Activated B cell treated with CpG ODN at 0.5 μM for 24 hours (primary cell): Measurements from ENCODE around the gene ADM2. TPM values are rescaled to one million over a fixed set of nuclear protein-coding genes. Genes with fewer than 3 reads are reported as not detected.
A peak's percentile ranks its signal among the peaks of the same experiment; 100 is the strongest.

ENCODE experiments used
- ATAC-seq: fragments of 200-7000 bp; cut with Tn5 transposase; one replicate; pipeline ENCODE4 v1.10.0; 2021; ENCODE audit warnings: low read depth, mild to moderate bottlenecking, moderate library complexity
- CTCF ChIA-PET: fragments of 350-600 bp; sonication (Branson Sonifier 250); formaldehyde crosslinking; loops from one replicate; lab custom pipeline; 2021; ENCODE audit warnings: antibody characterized with exemption; lab: Charles Lee
- POLR2A ChIA-PET: fragments of 350-600 bp; sonication (Branson Sonifier 250); formaldehyde crosslinking; loops from one replicate; lab custom pipeline; 2021; ENCODE audit warnings: antibody characterized with exemption; lab: Charles Lee
- DNase-seq: peaks from one replicate; pipeline ENCODE4 v3.0.0; 2022
- H3K27ac Mint-ChIP-seq: one replicate; pipeline ENCODE4 v1.8.0; 2020; ENCODE audit warnings: mixed read lengths
- H3K27me3 Mint-ChIP-seq: one replicate; pipeline ENCODE4 v1.8.0; 2021; ENCODE audit warnings: mixed read lengths
- H3K36me3 Mint-ChIP-seq: one replicate; pipeline ENCODE4 v1.8.0; 2021; ENCODE audit warnings: low read depth, mixed read lengths
- H3K4me1 Mint-ChIP-seq: one replicate; pipeline ENCODE4 v1.8.0; 2021; ENCODE audit warnings: mixed read lengths
- H3K4me3 Mint-ChIP-seq: one replicate; pipeline ENCODE4 v1.8.0; 2020; ENCODE audit warnings: mild to moderate bottlenecking, mixed read lengths
- H3K9me3 Mint-ChIP-seq: one replicate; pipeline ENCODE4 v1.8.0; 2020; ENCODE audit warnings: mixed read lengths
- intact Hi-C: fragments of 100-400 bp; cut with micrococcal nuclease; formaldehyde crosslinking; loops from one replicate; pipeline ENCODE4 v1.15.1; 2024
- total RNA-seq: library from RNA; stranded (reverse); gene quantifications from 2 replicates; pipeline ENCODE4 v1.2.3, GENCODE V29; 2022
- TF ChIP-seq, protein P1 (sequence below): fragments of 200-600 bp; IDR thresholded peaks from one replicate; pipeline ENCODE4 v1.8.0; 2022; ENCODE audit warnings: antibody characterized with exemption, mild to moderate bottlenecking

The ADM2 gene
- total RNA-seq, 1 donor from 2014 or later = 5.2 TPM

- Mint-ChIP-seq H3K4me1 (peaks cover 18% of the 10 kb centered on the region), H3K36me3 (peaks cover 63% of the 10 kb centered on the region), H3K27ac (no peak overlapping the region), H3K9me3 (no peaks in the 10 kb centered on the region), H3K27me3 (no peaks in the 10 kb centered on the region), H3K4me3 (no peak overlapping the region)
- TF ChIP-seq, protein P1, sequence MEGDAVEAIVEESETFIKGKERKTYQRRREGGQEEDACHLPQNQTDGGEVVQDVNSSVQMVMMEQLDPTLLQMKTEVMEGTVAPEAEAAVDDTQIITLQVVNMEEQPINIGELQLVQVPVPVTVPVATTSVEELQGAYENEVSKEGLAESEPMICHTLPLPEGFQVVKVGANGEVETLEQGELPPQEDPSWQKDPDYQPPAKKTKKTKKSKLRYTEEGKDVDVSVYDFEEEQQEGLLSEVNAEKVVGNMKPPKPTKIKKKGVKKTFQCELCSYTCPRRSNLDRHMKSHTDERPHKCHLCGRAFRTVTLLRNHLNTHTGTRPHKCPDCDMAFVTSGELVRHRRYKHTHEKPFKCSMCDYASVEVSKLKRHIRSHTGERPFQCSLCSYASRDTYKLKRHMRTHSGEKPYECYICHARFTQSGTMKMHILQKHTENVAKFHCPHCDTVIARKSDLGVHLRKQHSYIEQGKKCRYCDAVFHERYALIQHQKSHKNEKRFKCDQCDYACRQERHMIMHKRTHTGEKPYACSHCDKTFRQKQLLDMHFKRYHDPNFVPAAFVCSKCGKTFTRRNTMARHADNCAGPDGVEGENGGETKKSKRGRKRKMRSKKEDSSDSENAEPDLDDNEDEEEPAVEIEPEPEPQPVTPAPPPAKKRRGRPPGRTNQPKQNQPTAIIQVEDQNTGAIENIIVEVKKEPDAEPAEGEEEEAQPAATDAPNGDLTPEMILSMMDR = no peak
- DNase-seq = no peak
- intact Hi-C loops = no loop called here
- ChIA-PET POLR2A (interaction anchor here (1.5 kb wide), 1 partner anchor 29 kb away, joined by 3 read pairs; no protein-coding TSS in a partner anchor), CTCF (no interaction called here)
- ATAC-seq = no peak
Observed at GRCh38 chr22:50443801-50444625, 37.3 kb upstream of the ADM2 start.

DNA sequence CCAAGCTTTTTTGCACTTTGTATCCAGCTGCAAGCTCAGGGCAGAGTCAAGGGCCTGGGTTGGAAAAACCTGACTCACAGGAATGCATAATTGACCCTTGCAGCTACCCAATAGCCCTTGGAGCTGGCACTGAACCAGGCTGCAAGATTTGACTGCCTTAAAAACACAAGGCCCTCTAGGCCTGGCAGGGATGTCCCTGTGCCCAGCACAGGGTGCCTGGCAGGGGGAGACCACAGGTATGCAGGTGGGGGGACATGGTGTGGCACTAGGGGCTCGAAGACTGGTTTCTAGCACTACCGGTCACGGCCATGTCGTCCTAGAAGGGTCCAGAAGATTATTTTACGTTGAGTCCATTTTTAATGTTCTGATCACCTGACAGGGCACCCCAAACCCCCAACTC lies 36.7 kb upstream of the ADM2 start:
- DNase-seq (no peak), ATAC-seq (no peak)
- Mint-ChIP-seq H3K4me1 (peaks cover 23% of the 10 kb centered on the region), H3K27ac (peak overlapping the region; percentile 69), H3K36me3 (peaks cover 64% of the 10 kb centered on the region), H3K27me3 (no peaks in the 10 kb centered on the region), H3K9me3 (no peaks in the 10 kb centered on the region), H3K4me3 (no peak overlapping the region)
- intact Hi-C loops = no loop called here
- ChIA-PET POLR2A (interaction anchor here (0.5 to 1.5 kb wide), 6 partner anchors 28 to 170 kb away, joined by 3 to 12 read pairs (median 6); partner anchors contain the start of genes LMF2 and NCAPH2), CTCF (interaction anchor here (1.0 kb wide), 1 partner anchor 54 kb away, joined by 5 read pairs; no protein-coding TSS in a partner anchor)
- TF ChIP-seq, protein P1 = no peak

DNA sequence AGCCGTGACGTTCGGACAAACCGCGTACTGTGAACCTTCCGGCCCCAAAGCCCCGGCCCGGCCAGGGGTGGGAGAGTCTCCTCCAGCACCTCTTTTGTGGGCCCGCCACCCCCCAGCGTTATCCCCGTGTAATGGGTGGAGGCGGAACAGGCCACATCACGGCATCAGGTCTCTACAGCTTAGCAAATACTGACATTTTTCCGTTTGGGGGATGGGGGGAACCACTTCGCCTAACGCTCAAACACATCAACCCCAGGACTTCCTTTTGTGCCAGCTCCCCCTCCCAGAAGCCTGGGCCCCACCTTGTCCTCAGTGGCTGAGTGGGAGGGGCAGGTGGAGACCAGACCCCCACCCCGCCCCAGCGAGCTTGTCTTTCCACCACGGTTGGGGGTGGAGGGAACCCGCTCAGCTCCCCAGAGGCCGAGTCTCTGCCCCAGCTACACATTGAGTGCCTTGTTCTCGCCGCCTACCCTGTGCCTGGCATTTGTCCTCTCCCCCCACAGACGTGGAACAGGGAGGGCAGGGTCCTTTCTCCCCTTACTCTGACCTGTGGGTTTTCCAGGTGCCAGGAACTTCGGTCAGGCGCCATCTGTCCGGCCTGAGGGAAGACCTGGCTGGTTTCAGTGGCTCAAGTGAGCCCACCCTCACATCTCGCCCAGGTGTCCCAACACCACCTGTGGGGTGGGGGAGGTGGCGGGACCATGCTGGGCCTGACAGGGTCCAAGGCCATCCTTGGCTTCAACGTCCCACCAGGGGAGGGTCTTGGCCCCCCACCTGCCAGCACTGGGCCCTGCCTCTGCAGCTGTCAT lies 36.1 kb upstream of the ADM2 start:
- POLR2A ChIA-PET = interaction anchor here (0.5 to 1.5 kb wide), 6 partner anchors 28 to 170 kb away, joined by 3 to 12 read pairs (median 6); partner anchors contain the start of genes LMF2 and NCAPH2
- H3K27me3 Mint-ChIP-seq = no peaks in the 10 kb centered on the region
- H3K4me3 Mint-ChIP-seq = no peak overlapping the region
- intact Hi-C loops = no loop called here
- H3K9me3 Mint-ChIP-seq = no peaks in the 10 kb centered on the region
- peak; percentile 32 for ATAC-seq
- TF ChIP-seq, protein P1 = no peak
- CTCF ChIA-PET = interaction anchor here (1.0 kb wide), 1 partner anchor 53 kb away, joined by 5 read pairs; no protein-coding TSS in a partner anchor
- no peak for DNase-seq
- peak overlapping the region; percentile 69 for H3K27ac Mint-ChIP-seq
- peaks cover 26% of the 10 kb centered on the region for H3K4me1 Mint-ChIP-seq
- H3K36me3 Mint-ChIP-seq = peaks cover 64% of the 10 kb centered on the region

DNA sequence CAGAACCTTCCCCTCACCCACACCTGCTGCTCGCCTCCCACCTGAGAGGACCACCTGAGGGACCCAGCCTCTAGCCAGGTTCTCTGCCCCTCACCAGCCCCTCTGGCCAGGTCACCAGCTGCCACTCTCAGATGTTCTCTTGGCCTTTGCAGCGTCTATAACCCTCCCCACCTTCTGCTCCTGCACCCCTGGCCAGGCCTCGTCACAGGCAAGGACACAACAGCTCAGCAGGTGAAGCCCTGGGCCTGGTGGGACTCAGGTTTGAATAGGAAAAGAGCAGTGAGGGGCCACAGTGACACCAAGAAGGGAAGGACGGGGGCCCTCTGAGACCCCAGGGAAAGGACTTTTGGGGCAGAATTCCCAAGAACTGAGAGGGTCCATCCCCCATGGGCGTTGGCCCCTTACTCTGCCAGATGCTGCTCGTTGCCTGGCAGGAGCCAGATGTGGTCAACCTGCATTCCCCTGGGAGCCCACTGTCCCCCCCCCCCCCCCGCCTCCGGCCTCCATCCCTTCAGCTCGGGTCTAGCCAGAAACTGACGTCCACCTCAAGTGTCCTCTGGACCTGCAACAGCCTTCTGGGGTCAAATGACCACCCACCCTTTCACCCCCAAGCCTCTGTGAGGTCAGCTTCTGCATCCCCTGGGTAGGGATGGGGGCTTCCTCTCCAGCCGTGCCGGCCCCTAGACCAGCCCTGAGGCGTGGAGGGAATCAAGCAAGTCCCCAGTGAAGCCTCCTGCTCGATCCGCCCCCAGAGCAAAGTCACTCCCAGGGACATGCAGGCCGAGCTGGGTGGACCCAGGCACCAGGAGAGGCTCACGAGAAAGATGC lies 35.2 kb upstream of the ADM2 start:
- ChIA-PET CTCF (no interaction called here), POLR2A (no interaction called here)
- peak overlapping the region; percentile 69 for H3K27ac Mint-ChIP-seq

More for the DNA sequence above, 35.2 kb upstream of the ADM2 start:
- Mint-ChIP-seq H3K4me1 (peaks cover 27% of the 10 kb centered on the region), H3K27me3 (no peaks in the 10 kb centered on the region), H3K36me3 (peaks cover 66% of the 10 kb centered on the region), H3K9me3 (no peaks in the 10 kb centered on the region), H3K4me3 (no peak overlapping the region)
- ATAC-seq (no peak), DNase-seq (no peak)
- intact Hi-C loops = no loop called here
- TF ChIP-seq, protein P1 = no peak
